Aorta (tissue), 5 donors: Measurements from ENCODE around the gene SCAF8. TPM values are rescaled to one million over a fixed set of nuclear protein-coding genes. Genes with fewer than 3 reads are reported as not detected.

Experiments used
- ATAC-seq: fragments of 200-7000 bp; cut with Tn5 transposase; one replicate; pipeline ENCODE4 v1.9.1; 2022; ENCODE audit warnings: moderate library complexity; ENCODE audit not compliant: low FRiP score
- DNase-seq, 2 donors: peaks; one replicate each; pipeline ENCODE4 v3.0.0-alpha.2; 2020
- H3K27ac ChIP-seq, 2 donors: one replicate each; pipeline ENCODE4 v1.5.1; 2013; ENCODE audit warnings: low read length in 2 of 2, mild to moderate bottlenecking in 2 of 2, moderate library complexity in 2 of 2, control low read depth in 1 of 2, inconsistent platforms in 1 of 2, low read depth in 1 of 2
- H3K27me3 ChIP-seq, 2 donors: one replicate each; pipeline ENCODE4 v1.6.1; 2013; ENCODE audit warnings: control low read depth in 1 of 2, low read length in 1 of 2, mild to moderate bottlenecking in 1 of 2, moderate library complexity in 1 of 2; ENCODE audit not compliant: insufficient read depth in 2 of 2, control insufficient read depth in 1 of 2
- H3K36me3 ChIP-seq, 2 donors: one replicate each; pipeline ENCODE4 v1.6.1; 2013; ENCODE audit warnings: control low read depth in 1 of 2, low read length in 1 of 2, mild to moderate bottlenecking in 1 of 2; ENCODE audit not compliant: insufficient read depth in 2 of 2, control insufficient read depth in 1 of 2
- H3K4me1 ChIP-seq, 2 donors: one replicate each; pipeline ENCODE4 v1.6.1; 2013; ENCODE audit warnings: low read length in 2 of 2, control low read depth in 1 of 2, mild to moderate bottlenecking in 1 of 2, moderate library complexity in 1 of 2; ENCODE audit not compliant: insufficient read depth in 2 of 2, control insufficient read depth in 1 of 2
- H3K4me3 ChIP-seq, 2 donors: one replicate each; pipeline ENCODE4 v1.5.1; 2013; ENCODE audit warnings: low read length in 2 of 2, control low read depth in 1 of 2, mild to moderate bottlenecking in 1 of 2
- H3K9me3 ChIP-seq: one replicate; pipeline ENCODE4 v1.6.1; 2013; ENCODE audit warnings: mild to moderate bottlenecking, low read length; ENCODE audit not compliant: control insufficient read depth
- WGBS, 2 donors: extraction: QIAGEN DNeasy Blood & Tissue Kit; methylation state at CpG; one replicate each; pipeline ENCODE4 v1.1.7; 2013; 5-methylcytosine and 5-hydroxymethylcytosine counted together
- intact Hi-C, 2 donors: fragments of 100-400 bp; cut with DNase I; formaldehyde crosslinking; loops; one replicate each; pipeline versions ENCODE4 v1.14.2 to v1.15.0; 2022
- polyA plus RNA-seq, 2 donors: library from polyadenylated mRNA; stranded (reverse); fragments of 200-250 nt; gene quantifications; one replicate each; pipeline ENCODE4 v1.2.3, GENCODE V29; 2013
- total RNA-seq, 2 donors: library from RNA; stranded (reverse); fragmentation: NEBNext Ultra II Directional; extraction: Animal tissue kit (Norgen Biotek cat#: 25700); gene quantifications; one replicate each; pipeline ENCODE4 v1.2.1, GENCODE V29; 2021
- donor health status: healthy with polysubstance abuse.
- donor health status: Bipolar disorder and iron deficiency.
- donor health status: DM: no; HTN: no; CAD: no.
- donor health status: DM: no; HTN: no; CAD: no.
- donor health status: DM: yes; HTN: yes; CAD: no.

Gene SCAF8
- total and polyA plus RNA-seq, 4 donors: 10.5 to 52.3 (median 29.8) TPM

GRCh38 chr6:154848580-154848979 lies 115.4 kb downstream of the SCAF8 start:
- DNase-seq: no peak
- no peak overlapping the region for H3K27ac ChIP-seq
- H3K27me3 ChIP-seq: no peaks in the 10 kb centered on the region
- no peaks in the 10 kb centered on the region for H3K4me1 ChIP-seq
- ATAC-seq: no peak
- peaks cover 0 to 2% of the 10 kb centered on the region in 2 donors for H3K36me3 ChIP-seq
- no peaks in the 10 kb centered on the region for H3K9me3 ChIP-seq
- no peak overlapping the region for H3K4me3 ChIP-seq
- intact Hi-C loops: no loop called here

- ATAC-seq: no peak
- H3K4me3 ChIP-seq: no peak overlapping the region
- H3K4me1 ChIP-seq: no peaks in the 10 kb centered on the region
- peaks cover 0 to 2% of the 10 kb centered on the region in 2 donors for H3K36me3 ChIP-seq
- intact Hi-C loops: no loop called here
- no peak overlapping the region for H3K27ac ChIP-seq
- DNase-seq: no peak
- H3K27me3 ChIP-seq: no peaks in the 10 kb centered on the region
- 96 to 99% methylated on average over 1 of the region's 1 CpG for WGBS, 2 donors
- no peaks in the 10 kb centered on the region for H3K9me3 ChIP-seq
Measured at GRCh38 chr6:154849475-154849874, 116.3 kb downstream of the SCAF8 start.

GRCh38 chr6:154852687-154853086 lies 119.5 kb downstream of the SCAF8 start:
- no peak for ATAC-seq
- intact Hi-C loops: no loop called here
- WGBS, 2 donors: 35 to 38% methylated on average over 3 of the region's 3 CpGs

GRCh38 chr6:154857529-154857928 lies 124.3 kb downstream of the SCAF8 start:
- DNase-seq (no peak), ATAC-seq (no peak)
- H3K4me3 ChIP-seq: no peak overlapping the region
- H3K27me3 ChIP-seq: no peaks in the 10 kb centered on the region
- intact Hi-C loops: no loop called here
- no peaks in the 10 kb centered on the region for H3K9me3 ChIP-seq
- 94 to 95% methylated on average over 5 of the region's 5 CpGs for WGBS, 2 donors
- H3K4me1 ChIP-seq: no peaks in the 10 kb centered on the region
- no peaks in the 10 kb centered on the region for H3K36me3 ChIP-seq
- no peak overlapping the region for H3K27ac ChIP-seq

More at GRCh38 chr6:154852687-154853086, 119.5 kb downstream of the SCAF8 start:
- H3K9me3 ChIP-seq: no peaks in the 10 kb centered on the region
- no peaks in the 10 kb centered on the region for H3K36me3 ChIP-seq
- no peak overlapping the region for H3K27ac ChIP-seq
- no peaks in the 10 kb centered on the region for H3K27me3 ChIP-seq
- no peaks in the 10 kb centered on the region for H3K4me1 ChIP-seq
- no peak overlapping the region for H3K4me3 ChIP-seq
- no peak for DNase-seq

GRCh38 chr6:154861825-154862224 lies 128.6 kb downstream of the SCAF8 start:
- H3K27ac ChIP-seq: no peak overlapping the region
- H3K9me3 ChIP-seq: no peaks in the 10 kb centered on the region
- 67 to 71% methylated on average over 1 of the region's 1 CpG for WGBS, 2 donors
- H3K36me3 ChIP-seq: no peaks in the 10 kb centered on the region
- H3K4me1 ChIP-seq: peaks cover 0 to 3% of the 10 kb centered on the region in 2 donors
- ATAC-seq (no peak), DNase-seq (no peak)
- no peaks in the 10 kb centered on the region for H3K27me3 ChIP-seq
- H3K4me3 ChIP-seq: no peak overlapping the region
- intact Hi-C loops: loop anchor here in 1 of 2 donors (10.0 kb wide), 1 partner anchor 383 kb away; no protein-coding TSS in a partner anchor

GRCh38 chr6:154862536-154862935 lies 129.3 kb downstream of the SCAF8 start:
- no peak for DNase-seq
- Histone ChIP-seq H3K27me3 (no peaks in the 10 kb centered on the region), H3K9me3 (no peaks in the 10 kb centered on the region), H3K27ac (no peak overlapping the region), H3K4me1 (peaks cover 0 to 3% of the 10 kb centered on the region in 2 donors), H3K4me3 (no peak overlapping the region), H3K36me3 (no peaks in the 10 kb centered on the region)
- no peak for ATAC-seq
- intact Hi-C loops: loop anchor here in 1 of 2 donors (10.0 kb wide), 1 partner anchor 382 kb away; no protein-coding TSS in a partner anchor
- WGBS, 2 donors: 93 to 95% methylated on average over 11 of the region's 11 CpGs

- intact Hi-C loops: loop anchor here in 1 of 2 donors (10.0 kb wide), 1 partner anchor 381 kb away; no protein-coding TSS in a partner anchor
- ATAC-seq: no peak
- WGBS, 2 donors: 54 to 69% methylated on average over 3 of the region's 3 CpGs
Measured at GRCh38 chr6:154864066-154864430, 130.8 kb downstream of the SCAF8 start.

GRCh38 chr6:154865291-154865690 lies 132.1 kb downstream of the SCAF8 start:
- intact Hi-C loops: loop anchor here in 1 of 2 donors (5.0 to 10.0 kb wide), 2 partner anchors 312 to 380 kb away; no protein-coding TSS in a partner anchor
- DNase-seq (no peak), ATAC-seq (no peak)
- Histone ChIP-seq H3K4me1 (peaks cover 0 to 3% of the 10 kb centered on the region in 2 donors), H3K27ac (no peak overlapping the region), H3K36me3 (no peaks in the 10 kb centered on the region), H3K4me3 (no peak overlapping the region), H3K9me3 (no peaks in the 10 kb centered on the region), H3K27me3 (no peaks in the 10 kb centered on the region)
- 78 to 83% methylated on average over 4 of the region's 4 CpGs for WGBS, 2 donors

More at GRCh38 chr6:154864066-154864430, 130.8 kb downstream of the SCAF8 start:
- H3K36me3 ChIP-seq: no peaks in the 10 kb centered on the region
- H3K4me3 ChIP-seq: no peak overlapping the region
- H3K27ac ChIP-seq: no peak overlapping the region
- peaks cover 0 to 3% of the 10 kb centered on the region in 2 donors for H3K4me1 ChIP-seq
- H3K27me3 ChIP-seq: no peaks in the 10 kb centered on the region
- no peak for DNase-seq
- H3K9me3 ChIP-seq: no peaks in the 10 kb centered on the region

- WGBS, 2 donors: 30 to 35% methylated on average over 6 of the region's 6 CpGs
- H3K4me1 ChIP-seq: peaks cover 0 to 3% of the 10 kb centered on the region in 2 donors
- H3K9me3 ChIP-seq: no peaks in the 10 kb centered on the region
- no peak for DNase-seq
- no peak overlapping the region for H3K27ac ChIP-seq
- intact Hi-C loops: loop anchor here (2.0 to 10.0 kb wide), 3 partner anchors 309 to 377 kb away; no protein-coding TSS in a partner anchor
- no peak overlapping the region for H3K4me3 ChIP-seq
- no peaks in the 10 kb centered on the region for H3K36me3 ChIP-seq
- ATAC-seq: peak; percentile 54
- H3K27me3 ChIP-seq: no peaks in the 10 kb centered on the region
Measured at GRCh38 chr6:154868143-154868594, 135.0 kb downstream of the SCAF8 start.
